Naive thymus-derived CD8-positive, alpha-beta T cell (primary cell): ENCODE results near the gene LRBA. TPM values are rescaled to one million over a fixed set of nuclear protein-coding genes. Genes with fewer than 3 reads are reported as not detected.
A peak's percentile ranks its signal among the peaks of the same experiment; 100 is the strongest.

Experiments used
- ATAC-seq, 2 donors: fragments of 150-1000 bp; cut with Tn5 transposase in 1 of 2; sonication (Bioruptor Pico), chemical (Tn5 transposase) in 1 of 2; 1 replicate in 1 of 2; 2 replicates in 1 of 2; pipeline ENCODE4 v1.10.0; 2021; ENCODE audit warnings: mild to moderate bottlenecking in 2 of 2, moderate library complexity in 2 of 2
- POLR2A ChIA-PET: fragments of 350-600 bp; sonication (Branson Sonifier 250); formaldehyde crosslinking; loops from one replicate; lab custom pipeline; 2021; ENCODE audit warnings: antibody characterized with exemption; lab: Charles Lee
- DNase-seq, 10 donors: peaks; one replicate each; pipeline versions ENCODE4 v3.0.0 to v3.0.0-alpha.2; 2020 to 2022
- H3K27ac Mint-ChIP-seq, 10 donors: one replicate each; pipeline ENCODE4 v1.8.0; 2020 to 2022; ENCODE audit warnings: mild to moderate bottlenecking in 10 of 10, mixed read lengths in 10 of 10, moderate library complexity in 4 of 10, inconsistent platforms in 1 of 10
- H3K27me3 Mint-ChIP-seq, 5 donors: one replicate each; pipeline ENCODE4 v1.8.0; 2021 to 2022; ENCODE audit warnings: mixed read lengths in 5 of 5
- H3K36me3 Mint-ChIP-seq, 3 donors: one replicate each; pipeline ENCODE4 v1.8.0; 2020 to 2022; ENCODE audit warnings: mixed read lengths in 3 of 3, mild to moderate bottlenecking in 2 of 3, inconsistent platforms in 1 of 3
- H3K4me1 Mint-ChIP-seq, 4 donors: one replicate each; pipeline ENCODE4 v1.8.0; 2021 to 2022; ENCODE audit warnings: mixed read lengths in 4 of 4
- H3K4me3 Mint-ChIP-seq, 10 donors: one replicate each; pipeline ENCODE4 v1.8.0; 2020 to 2022; ENCODE audit warnings: mild to moderate bottlenecking in 10 of 10, mixed read lengths in 10 of 10, moderate library complexity in 6 of 10, inconsistent platforms in 1 of 10
- H3K9me3 Mint-ChIP-seq, 9 donors: one replicate each; pipeline ENCODE4 v1.8.0; 2020 to 2022; ENCODE audit warnings: mixed read lengths in 9 of 9, mild to moderate bottlenecking in 3 of 9, inconsistent platforms in 1 of 9, moderate library complexity in 1 of 9
- polyA plus RNA-seq, 3 donors: library from polyadenylated mRNA; unstranded; fragments of 300-500 nt; fragmentation: Illumina TruSeq; gene quantifications; one replicate each; pipeline ENCODE4 v1.2.3, GENCODE V29; 2021
- total RNA-seq, 8 experiments: library from RNA in 2 of 8; stranded (reverse) in 2 of 8; gene quantifications; one replicate each; pipeline ENCODE4 v1.2.3 and lab custom pipeline; 2021 to 2026

Gene LRBA
- total and polyA plus RNA-seq, 5 experiments from 2014 or later, result 16.4 to 57.7 (median 18.4) TPM

GRCh38 chr4:150889306-150889705, 125.8 kb downstream of the LRBA start:
- DNase-seq, result no peak
- no peak overlapping the region for H3K27ac Mint-ChIP-seq
- no peak overlapping the region for H3K4me3 Mint-ChIP-seq
- H3K27me3 Mint-ChIP-seq, result no peaks in the 10 kb centered on the region
- no peaks in the 10 kb centered on the region for H3K9me3 Mint-ChIP-seq
- no peak for ATAC-seq
- POLR2A ChIA-PET, result no interaction called here
- H3K36me3 Mint-ChIP-seq, result peaks cover 0 to 62% (median 32%) of the 10 kb centered on the region in 3 donors
- H3K4me1 Mint-ChIP-seq, result peaks cover 2 to 14% (median 6%) of the 10 kb centered on the region in 4 donors

DNA sequence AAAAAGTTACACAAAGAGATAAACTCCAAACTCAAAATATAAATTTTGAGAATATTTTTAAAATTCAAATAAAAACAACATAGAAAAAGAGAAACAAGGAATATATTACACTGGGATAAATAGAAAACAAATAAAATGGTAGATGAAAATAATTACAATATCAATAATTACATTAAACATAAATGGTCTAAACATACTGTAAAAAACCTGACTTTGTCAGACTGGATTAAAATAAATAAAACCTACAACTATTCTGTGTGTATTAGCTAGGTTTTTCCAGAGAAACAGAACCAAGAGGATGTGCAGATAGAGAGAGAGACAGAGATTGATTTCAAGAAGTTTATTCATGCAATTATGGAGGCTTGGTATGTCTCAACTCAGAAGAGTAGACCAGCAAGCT, 126.5 kb downstream of the LRBA start:
- H3K9me3 Mint-ChIP-seq, result no peaks in the 10 kb centered on the region
- no peak for DNase-seq
- H3K36me3 Mint-ChIP-seq, result peaks cover 0 to 60% (median 27%) of the 10 kb centered on the region in 3 donors
- peak overlapping the region in 1 of 10 donors; percentile 5 for H3K27ac Mint-ChIP-seq
- H3K27me3 Mint-ChIP-seq, result no peaks in the 10 kb centered on the region
- ATAC-seq, result no peak
- peaks cover 2 to 14% (median 6%) of the 10 kb centered on the region in 4 donors for H3K4me1 Mint-ChIP-seq
- H3K4me3 Mint-ChIP-seq, result no peak overlapping the region
- POLR2A ChIA-PET, result no interaction called here

- Mint-ChIP-seq H3K4me1 (peaks cover 2 to 14% (median 6%) of the 10 kb centered on the region in 4 donors), H3K27ac (peak overlapping the region in 1 of 10 donors; percentile 6), H3K36me3 (peaks cover 0 to 57% (median 26%) of the 10 kb centered on the region in 3 donors), H3K9me3 (no peaks in the 10 kb centered on the region), H3K4me3 (no peak overlapping the region), H3K27me3 (no peaks in the 10 kb centered on the region)
- ATAC-seq (no peak), DNase-seq (no peak)
- POLR2A ChIA-PET, result no interaction called here
These were observed 126.9 kb downstream of the LRBA start for GRCh38 chr4:150888217-150888616.

- POLR2A ChIA-PET, result no interaction called here
- Mint-ChIP-seq H3K4me3 (no peak overlapping the region), H3K36me3 (peaks cover 0 to 50% (median 22%) of the 10 kb centered on the region in 3 donors), H3K27me3 (no peaks in the 10 kb centered on the region), H3K4me1 (peaks cover 2 to 14% (median 6%) of the 10 kb centered on the region in 4 donors), H3K9me3 (no peaks in the 10 kb centered on the region), H3K27ac (peak overlapping the region in 1 of 10 donors; percentile 32)
- DNase-seq, result no peak
- ATAC-seq, result no peak
These were observed 128.5 kb downstream of the LRBA start for GRCh38 chr4:150886597-150886996.

DNA sequence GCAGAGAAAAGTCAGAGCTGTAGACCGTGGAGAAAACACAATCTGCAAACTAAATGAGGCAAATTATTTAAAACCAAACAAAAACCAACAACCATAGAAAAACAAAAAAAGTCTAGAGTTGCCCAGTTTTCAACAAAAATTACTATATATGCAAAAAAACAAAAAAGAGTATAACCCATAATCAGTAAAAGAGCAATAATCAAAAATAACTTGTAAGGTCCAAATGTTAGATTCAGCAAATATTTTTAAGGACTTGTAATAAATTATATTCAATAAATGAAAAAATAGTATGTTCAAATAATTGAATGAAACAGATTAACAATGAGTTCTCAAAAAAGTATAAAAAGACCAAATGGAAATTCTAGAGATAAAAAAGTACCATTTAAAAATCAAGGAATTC, 130.5 kb downstream of the LRBA start:
- ATAC-seq (no peak), DNase-seq (no peak)
- H3K4me1 Mint-ChIP-seq, result peaks cover 2 to 15% (median 7%) of the 10 kb centered on the region in 4 donors
- peaks cover 0 to 55% (median 29%) of the 10 kb centered on the region in 3 donors for H3K36me3 Mint-ChIP-seq
- POLR2A ChIA-PET, result no interaction called here
- no peaks in the 10 kb centered on the region for H3K9me3 Mint-ChIP-seq
- peak overlapping the region in 3 of 10 donors; percentile 11 to 63 (median 44) for H3K27ac Mint-ChIP-seq
- no peaks in the 10 kb centered on the region for H3K27me3 Mint-ChIP-seq
- H3K4me3 Mint-ChIP-seq, result no peak overlapping the region

DNA sequence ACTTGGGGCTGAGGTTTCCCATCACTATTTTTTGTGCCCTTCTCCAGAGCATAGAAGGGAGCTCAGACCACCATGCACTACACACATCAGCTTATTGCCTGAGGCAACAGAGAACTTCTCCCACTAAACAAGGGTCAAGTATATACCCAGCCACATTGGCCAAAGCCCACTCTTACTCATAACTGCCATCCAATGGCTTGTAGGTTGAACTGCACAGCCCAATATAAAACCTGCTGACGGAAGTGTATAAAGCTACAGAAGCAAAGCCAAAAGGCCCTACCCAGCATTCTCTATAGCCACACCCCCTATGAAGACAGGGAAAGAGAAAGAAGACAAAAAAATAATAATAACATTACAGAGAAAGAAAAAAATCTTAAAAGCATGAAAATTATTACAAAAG, 139.7 kb downstream of the LRBA start:
- ATAC-seq (no peak), DNase-seq (no peak)
- Mint-ChIP-seq H3K9me3 (peaks cover 0 to 15% (median 7%) of the 10 kb centered on the region in 9 donors), H3K4me1 (peaks cover 3 to 18% (median 16%) of the 10 kb centered on the region in 4 donors), H3K4me3 (no peak overlapping the region), H3K27me3 (no peaks in the 10 kb centered on the region), H3K27ac (peak overlapping the region in 1 of 10 donors; percentile 55), H3K36me3 (peaks cover 22 to 69% (median 52%) of the 10 kb centered on the region in 3 donors)
- POLR2A ChIA-PET, result no interaction called here

DNA sequence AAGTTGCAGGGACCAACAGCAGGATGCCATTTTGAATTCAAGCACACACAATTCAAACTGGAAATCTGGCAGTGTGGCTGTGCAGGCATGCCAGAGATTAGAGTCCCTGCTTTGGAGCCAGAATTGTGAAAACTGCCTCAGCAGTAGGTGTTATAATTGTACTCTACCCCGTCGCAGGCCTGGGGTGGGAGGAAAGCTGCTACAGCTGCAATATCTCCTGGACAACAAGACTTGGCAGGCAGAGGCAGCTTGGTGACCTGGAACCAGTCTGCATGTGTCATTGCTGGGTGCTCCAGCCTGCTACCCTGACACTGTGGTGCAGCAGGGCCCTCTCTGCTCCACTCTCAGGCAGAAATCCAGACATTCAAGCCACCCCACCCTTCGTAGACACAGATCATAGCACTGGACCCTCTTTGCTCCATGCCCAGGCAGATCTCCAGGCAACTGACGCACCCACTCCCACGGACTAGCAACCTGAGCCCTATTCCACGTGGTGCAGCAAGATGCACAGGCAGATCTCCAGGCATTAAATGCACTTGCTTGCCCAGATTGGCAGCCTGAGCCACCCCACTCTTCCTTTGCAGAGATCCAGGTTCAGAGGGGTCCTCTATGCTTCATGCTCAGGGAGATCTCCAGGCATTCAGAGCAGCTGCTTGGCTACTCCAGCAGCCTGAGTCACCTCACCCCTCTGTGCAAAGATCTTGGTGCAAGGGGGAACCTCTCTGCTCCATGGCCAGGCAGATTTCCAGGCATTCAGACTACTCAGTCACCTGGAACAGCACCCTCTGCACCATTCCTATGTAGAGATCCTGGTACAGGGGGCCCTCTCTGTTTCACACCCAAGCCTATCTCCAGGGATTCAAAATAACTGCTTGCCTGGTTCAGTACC, 140.5 kb downstream of the LRBA start:
- Mint-ChIP-seq H3K4me1 (peaks cover 3 to 18% (median 15%) of the 10 kb centered on the region in 4 donors), H3K4me3 (no peak overlapping the region), H3K36me3 (peaks cover 22 to 65% (median 45%) of the 10 kb centered on the region in 3 donors), H3K27me3 (no peaks in the 10 kb centered on the region), H3K27ac (peak overlapping the region in 5 of 10 donors; percentile 40 to 87 (median 59)), H3K9me3 (peaks cover 0 to 15% (median 7%) of the 10 kb centered on the region in 9 donors)
- no peak for DNase-seq
- no peak for ATAC-seq
- POLR2A ChIA-PET, result no interaction called here

GRCh38 chr4:150867148-150867547, 147.9 kb downstream of the LRBA start:
- DNase-seq (peak in 7 of 10 donors; percentile 13 to 69 (median 57)), ATAC-seq (peak; percentile 72 to 85)
- Mint-ChIP-seq H3K36me3 (peaks cover 0 to 53% (median 10%) of the 10 kb centered on the region in 3 donors), H3K9me3 (no peaks in the 10 kb centered on the region), H3K27ac (peak overlapping the region in 1 of 10 donors; percentile 2), H3K4me3 (no peak overlapping the region), H3K27me3 (no peaks in the 10 kb centered on the region), H3K4me1 (no peaks in the 10 kb centered on the region)
- POLR2A ChIA-PET, result interaction anchor here (0.9 kb wide), 1 partner anchor 148 kb away, joined by 4 read pairs; the partner anchor contains the start of gene LRBA

GRCh38 chr4:150863456-150863855, 151.6 kb downstream of the LRBA start:
- ATAC-seq (no peak), DNase-seq (no peak)
- no peaks in the 10 kb centered on the region for H3K9me3 Mint-ChIP-seq
- no peaks in the 10 kb centered on the region for H3K27me3 Mint-ChIP-seq
- POLR2A ChIA-PET, result no interaction called here
- no peak overlapping the region for H3K4me3 Mint-ChIP-seq
- H3K27ac Mint-ChIP-seq, result no peak overlapping the region
- H3K36me3 Mint-ChIP-seq, result peaks cover 0 to 38% (median 12%) of the 10 kb centered on the region in 3 donors
- H3K4me1 Mint-ChIP-seq, result no peaks in the 10 kb centered on the region

GRCh38 chr4:150862829-150863228, 152.3 kb downstream of the LRBA start:
- POLR2A ChIA-PET, result no interaction called here
- Mint-ChIP-seq H3K9me3 (no peaks in the 10 kb centered on the region), H3K4me3 (no peak overlapping the region), H3K27me3 (no peaks in the 10 kb centered on the region), H3K36me3 (peaks cover 0 to 37% (median 9%) of the 10 kb centered on the region in 3 donors), H3K4me1 (no peaks in the 10 kb centered on the region), H3K27ac (no peak overlapping the region)
- no peak for ATAC-seq
- no peak for DNase-seq

GRCh38 chr4:150859453-150859852, 155.6 kb downstream of the LRBA start:
- Mint-ChIP-seq H3K27ac (no peak overlapping the region), H3K27me3 (no peaks in the 10 kb centered on the region), H3K4me3 (no peak overlapping the region), H3K9me3 (no peaks in the 10 kb centered on the region), H3K4me1 (peaks cover 0 to 1% (median 0%) of the 10 kb centered on the region in 4 donors), H3K36me3 (peaks cover 0 to 24% (median 11%) of the 10 kb centered on the region in 3 donors)
- ATAC-seq (no peak), DNase-seq (no peak)
- POLR2A ChIA-PET, result no interaction called here

DNA sequence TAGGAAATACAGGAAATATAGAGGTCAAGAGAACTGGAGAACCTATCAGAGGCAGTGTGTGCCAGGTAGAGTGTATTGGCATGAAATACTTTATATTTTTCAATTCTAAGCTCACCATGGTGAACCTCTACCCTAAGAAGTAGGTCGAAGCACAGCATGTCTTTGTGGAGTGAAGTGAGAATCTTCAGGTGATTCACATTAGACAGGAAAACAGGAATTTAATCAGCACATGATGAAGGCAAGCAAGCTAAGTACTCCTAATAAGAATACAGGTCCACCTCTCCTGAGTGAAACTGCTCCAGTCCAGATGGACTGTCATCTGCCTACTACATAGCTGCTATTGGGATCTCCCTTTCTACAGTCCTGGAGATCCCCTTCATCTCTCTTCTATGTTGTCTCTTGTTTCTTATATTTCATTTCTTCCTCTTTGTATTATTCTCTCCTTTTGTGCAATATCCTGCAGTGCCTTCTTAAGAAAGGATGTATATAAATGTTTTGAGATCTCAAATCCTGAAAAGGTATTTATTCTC, 159.0 kb downstream of the LRBA start:
- POLR2A ChIA-PET, result no interaction called here
- no peaks in the 10 kb centered on the region for H3K9me3 Mint-ChIP-seq
- peaks cover 0 to 8% (median under 1%) of the 10 kb centered on the region in 4 donors for H3K4me1 Mint-ChIP-seq
- DNase-seq, result no peak
- H3K27ac Mint-ChIP-seq, result peak overlapping the region in 2 of 10 donors; percentile 10 to 22
- H3K36me3 Mint-ChIP-seq, result peaks cover 10 to 37% (median 22%) of the 10 kb centered on the region in 3 donors
- no peak overlapping the region for H3K4me3 Mint-ChIP-seq
- H3K27me3 Mint-ChIP-seq, result no peaks in the 10 kb centered on the region
- ATAC-seq, result no peak

- ATAC-seq (no peak), DNase-seq (no peak)
- Mint-ChIP-seq H3K4me3 (no peak overlapping the region), H3K36me3 (peaks cover 10 to 47% (median 33%) of the 10 kb centered on the region in 3 donors), H3K27me3 (no peaks in the 10 kb centered on the region), H3K9me3 (no peaks in the 10 kb centered on the region), H3K27ac (peak overlapping the region in 1 of 10 donors; percentile 4), H3K4me1 (peaks cover 0 to 8% (median under 1%) of the 10 kb centered on the region in 4 donors)
- POLR2A ChIA-PET, result interaction anchor here (0.5 kb wide), 1 partner anchor 27 kb away, joined by 3 read pairs; no protein-coding TSS in a partner anchor
These were observed 160.5 kb downstream of the LRBA start for GRCh38 chr4:150854600-150854999.
